Measurements from ENCODE around the gene LMF1. TPM values are rescaled to one million over a fixed set of nuclear protein-coding genes. Genes with fewer than 3 reads are reported as not detected.

Gene LMF1
- total and polyA plus RNA-seq, 2 of the 13 experiments (the other 11 are each of a cell fraction or from before 2014, with no cell fraction given), result 6.8 to 8.5 TPM

- no peaks in the 10 kb centered on the region for H3K36me3 ChIP-seq (replicated peaks in 1 of 2; ENCODE audit: control insufficient read depth in 1 of 2, insufficient read depth in 2 of 2, low read length in 2 of 2)
- peaks cover 16% of the 10 kb centered on the region for H3K9me3 ChIP-seq (ENCODE audit: low read length)
- 14% methylated on average over 5 of the region's 35 CpGs for WGBS (ENCODE audit: low lambda C conversion rate)
- ATAC-seq (peak; percentile 66), FAIRE-seq (no peak), DNase-seq (ENCODE audit: low spot score) (no peak)
- CTCF ChIA-PET (ENCODE audit: low intra/inter-chr PET ratio, low total read pairs), result no interaction called here
- no peak overlapping the region for H3K27ac ChIP-seq (ENCODE audit: extremely low read length, insufficient read depth, low read length)
- H3K4me3 ChIP-seq (replicated peaks in 1 of 3; ENCODE audit: insufficient read depth in 1 of 3, low read depth in 2 of 3, low read length in 3 of 3), result no peak overlapping the region
- BruUV-seq (replicated peaks), result no TSS peak
- in situ Hi-C loops (cut with HindIII; ENCODE audit: extremely low pct_ligation_motif_present, low pct_unique_long_range_greater_than_20kb) (loop anchor here (10.0 kb wide), 1 partner anchor 62 kb away; no protein-coding TSS in a partner anchor), intact Hi-C loops (cut with micrococcal nuclease; ENCODE audit: unreplicated experiment) (no loop called here)
- no peak overlapping the region for H3K4me2 ChIP-seq (ENCODE audit: low read depth, low read length)
- peaks cover 21 to 68% of the 10 kb centered on the region in 2 experiments for H3K27me3 ChIP-seq (ENCODE audit: control insufficient read depth in 1 of 2, insufficient read depth in 2 of 2, low read length in 2 of 2)
- H3K79me2 ChIP-seq (ENCODE audit: insufficient read depth, low read length), result no peaks in the 10 kb centered on the region
- no peaks in the 10 kb centered on the region for H4K20me1 ChIP-seq (ENCODE audit: insufficient read depth, low read length)
- no peaks in the 10 kb centered on the region for H3K4me1 ChIP-seq (ENCODE audit: insufficient read depth, low read length)
- TF ChIP-seq ZFP36L1 (CRISPR knock-in tag; IDR thresholded peaks at IDR 0.05), result no peak
- TF ChIP-seq KMT2A (CRISPR knock-in tag; IDR thresholded peaks at IDR 0.05), result no peak
- peak; percentile 78; the same call in 1 of the 2 replicates for TF ChIP-seq ZNF777 (CRISPR knock-in tag; IDR thresholded peaks at IDR 0.05)
- no peak for TF ChIP-seq ESRRA (CRISPR knock-in tag; IDR thresholded peaks at IDR 0.05; ENCODE audit: low read depth)
- no peak overlapping the region for H2AFZ ChIP-seq (ENCODE audit: low read length)
- POLR2A ChIA-PET, result no interaction called here
- no peak overlapping the region for H3K9ac ChIP-seq (ENCODE audit: insufficient read depth, low read depth, low read length)
These were observed 138.0 kb downstream of the LMF1 start for GRCh38 chr16:832652-833336.

GRCh38 chr16:831571-832413 is 139.0 kb downstream of the LMF1 start:
- FAIRE-seq (no peak), ATAC-seq (0 out of 3 replicates have a peak, but pooled peaks have one; percentile 15), DNase-seq (ENCODE audit: low spot score) (no peak)
- Histone ChIP-seq H3K9me3 (ENCODE audit: low read length) (peaks cover 13% of the 10 kb centered on the region), H3K79me2 (ENCODE audit: insufficient read depth, low read length) (no peaks in the 10 kb centered on the region), H4K20me1 (ENCODE audit: insufficient read depth, low read length) (no peaks in the 10 kb centered on the region), H3K9ac (ENCODE audit: insufficient read depth, low read depth, low read length) (no peak overlapping the region), H3K4me3 (replicated peaks in 1 of 3; ENCODE audit: insufficient read depth in 1 of 3, low read depth in 2 of 3, low read length in 3 of 3) (no peak overlapping the region), H3K4me2 (ENCODE audit: low read depth, low read length) (no peak overlapping the region), H2AFZ (ENCODE audit: low read length) (no peak overlapping the region), H3K36me3 (replicated peaks in 1 of 2; ENCODE audit: control insufficient read depth in 1 of 2, insufficient read depth in 2 of 2, low read length in 2 of 2) (no peaks in the 10 kb centered on the region), H3K27me3 (ENCODE audit: control insufficient read depth in 1 of 2, insufficient read depth in 2 of 2, low read length in 2 of 2) (peaks cover 25 to 78% of the 10 kb centered on the region in 2 experiments), H3K27ac (ENCODE audit: extremely low read length, insufficient read depth, low read length) (no peak overlapping the region), H3K4me1 (ENCODE audit: insufficient read depth, low read length) (no peaks in the 10 kb centered on the region)
- ChIA-PET POLR2A (no interaction called here), CTCF (ENCODE audit: low intra/inter-chr PET ratio, low total read pairs) (no interaction called here)
- TF ChIP-seq HOXD1 (CRISPR knock-in tag; IDR thresholded peaks at IDR 0.05) (no peak), BORCS8-MEF2B (CRISPR knock-in tag; IDR thresholded peaks at IDR 0.05) (no peak), NFAT5 (CRISPR knock-in tag; IDR thresholded peaks at IDR 0.05) (no peak), SP2 (CRISPR knock-in tag; IDR thresholded peaks at IDR 0.05) (no peak), REL (CRISPR knock-in tag; conservative IDR thresholded peaks at IDR 0.05) (no peak)
- TF ChIP-seq, protein P1, sequence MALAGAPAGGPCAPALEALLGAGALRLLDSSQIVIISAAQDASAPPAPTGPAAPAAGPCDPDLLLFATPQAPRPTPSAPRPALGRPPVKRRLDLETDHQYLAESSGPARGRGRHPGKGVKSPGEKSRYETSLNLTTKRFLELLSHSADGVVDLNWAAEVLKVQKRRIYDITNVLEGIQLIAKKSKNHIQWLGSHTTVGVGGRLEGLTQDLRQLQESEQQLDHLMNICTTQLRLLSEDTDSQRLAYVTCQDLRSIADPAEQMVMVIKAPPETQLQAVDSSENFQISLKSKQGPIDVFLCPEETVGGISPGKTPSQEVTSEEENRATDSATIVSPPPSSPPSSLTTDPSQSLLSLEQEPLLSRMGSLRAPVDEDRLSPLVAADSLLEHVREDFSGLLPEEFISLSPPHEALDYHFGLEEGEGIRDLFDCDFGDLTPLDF (CRISPR knock-in tag; IDR thresholded peaks at IDR 0.05), result no peak
- in situ Hi-C loops (cut with HindIII; ENCODE audit: extremely low pct_ligation_motif_present, low pct_unique_long_range_greater_than_20kb), result loop anchor here (10.0 kb wide), 1 partner anchor 63 kb away; no protein-coding TSS in a partner anchor
- 5% methylated on average over 10 of the region's 27 CpGs for WGBS (ENCODE audit: low lambda C conversion rate)
- intact Hi-C loops (cut with micrococcal nuclease; ENCODE audit: unreplicated experiment), result no loop called here
- no TSS peak for BruUV-seq (replicated peaks)

All from HepG2 (cell line).